HG03571 (cell line): ENCODE data around the gene DOK3.
"Not testable (repeated sequence)": the region's sequence is repeated elsewhere in the genome, so short reads cannot be mapped to it uniquely, and the experiment has no call there.

Source experiments
- ATAC-seq: cut with Tn5 transposase; IDR thresholded peaks from one replicate; pipeline ENCODE4 v1.9.1; 2021; ENCODE audit not compliant: unreplicated experiment

The DOK3 gene

DNA sequence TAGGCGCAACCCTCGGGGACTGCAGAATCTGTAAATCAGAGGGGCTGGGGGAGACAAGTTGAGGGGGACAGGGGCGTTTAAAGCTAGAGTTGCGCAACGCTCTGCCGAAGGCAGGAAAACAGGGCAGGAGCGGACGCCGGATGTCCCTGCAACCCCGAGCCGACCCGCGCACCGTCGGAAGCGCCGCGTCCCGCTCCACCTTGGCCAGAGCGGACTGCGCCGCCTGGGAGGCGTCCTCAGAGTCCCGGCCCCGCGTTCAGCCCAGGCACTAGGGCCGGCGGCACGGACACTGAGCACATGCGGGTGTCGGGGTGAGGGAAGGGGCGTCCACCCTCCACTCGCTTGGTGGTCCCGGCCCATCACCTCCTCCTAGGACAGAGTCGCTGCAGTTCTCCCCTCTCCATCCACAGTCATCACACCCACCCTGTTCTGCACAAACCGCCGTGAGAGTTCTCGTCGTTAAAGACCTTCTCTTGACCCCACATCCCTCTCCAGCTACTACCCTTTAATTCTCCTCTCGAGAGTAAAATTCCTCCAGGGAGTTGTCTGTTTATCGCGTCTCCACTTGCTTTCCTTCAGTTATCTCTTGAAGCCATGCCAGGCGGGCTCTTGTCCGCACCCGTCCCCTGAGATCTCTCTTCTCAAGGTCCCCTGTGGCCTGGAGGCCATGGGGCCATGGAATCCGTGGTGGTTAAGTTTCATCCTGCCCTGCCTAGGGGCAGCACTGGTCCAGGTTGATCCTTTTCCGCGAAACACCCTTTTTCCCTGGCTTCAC, 11.4 kb downstream of the DOK3 start:
- no peak for ATAC-seq

DNA sequence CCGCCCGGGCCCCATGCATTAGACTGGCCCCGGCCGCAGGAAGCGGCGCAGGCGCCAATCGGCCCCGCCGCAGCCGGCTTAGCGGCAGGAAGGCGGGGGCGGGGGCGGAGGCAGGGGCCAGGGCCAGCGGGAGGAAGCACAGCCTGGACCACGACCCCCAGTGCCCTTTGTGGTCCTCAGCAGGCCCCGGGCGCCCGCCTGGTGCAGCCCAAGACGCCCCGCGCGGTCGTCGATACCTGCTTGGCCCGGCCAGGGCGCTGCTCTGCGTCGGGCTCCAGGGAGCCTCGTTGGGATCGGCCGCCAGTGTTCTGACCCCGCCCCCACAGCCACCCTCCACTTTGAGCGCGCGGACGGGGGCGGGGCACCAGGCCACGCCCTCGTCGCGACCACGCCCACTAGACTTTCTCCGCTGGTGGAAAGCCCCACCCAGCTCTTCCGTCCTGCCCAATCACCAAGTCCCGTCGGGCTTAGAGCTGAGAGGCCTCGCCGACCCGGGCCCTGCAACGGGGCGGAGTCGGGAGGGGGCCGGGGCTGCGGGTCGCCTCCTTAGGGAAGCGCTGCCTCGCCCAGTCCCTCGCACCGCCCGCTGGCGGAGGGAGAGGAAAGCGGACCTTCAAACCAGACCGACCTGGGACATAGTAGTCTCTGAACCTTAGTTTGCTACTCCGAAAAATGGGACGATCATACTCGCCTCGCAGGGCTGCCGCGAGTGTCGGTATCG, 12.2 kb downstream of the DOK3 start, which contains the start of gene PDLIM7:
Gene PDLIM7 (minus strand): TSS at position 313 of the 721 bp plus-strand sequence. CDS start 1,092 bp downstream, outside the sequence.
- ATAC-seq = peak; percentile 74

DNA sequence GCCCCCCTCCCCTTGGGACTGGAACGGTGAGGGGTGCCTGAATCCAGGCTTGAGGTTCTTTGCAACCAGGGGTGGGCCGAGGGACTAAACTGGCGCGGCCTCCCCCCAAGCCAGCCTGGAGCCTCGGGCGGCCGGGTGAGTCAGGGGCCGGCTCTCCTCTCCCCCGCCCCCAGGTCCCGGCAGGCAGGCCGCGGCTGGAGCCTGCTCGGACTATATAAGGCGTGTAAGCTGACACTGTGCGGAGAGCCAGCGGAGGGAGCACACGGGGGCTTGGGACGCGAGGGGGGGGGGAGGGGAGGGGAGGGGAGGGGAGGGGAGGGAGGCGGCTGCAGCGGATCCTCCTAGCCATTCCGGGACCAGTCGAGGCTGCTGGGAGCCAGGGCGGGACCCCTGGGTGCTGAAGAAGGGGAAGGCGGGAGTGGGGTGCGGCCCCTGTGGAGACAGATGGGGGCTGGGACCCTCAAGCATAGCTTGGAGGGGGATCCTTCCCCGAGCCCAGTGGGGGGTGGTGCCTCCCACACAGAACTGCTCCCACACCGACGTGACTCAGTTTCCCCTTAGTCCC, 12.8 kb downstream of the DOK3 start:
- no peak for ATAC-seq

DNA sequence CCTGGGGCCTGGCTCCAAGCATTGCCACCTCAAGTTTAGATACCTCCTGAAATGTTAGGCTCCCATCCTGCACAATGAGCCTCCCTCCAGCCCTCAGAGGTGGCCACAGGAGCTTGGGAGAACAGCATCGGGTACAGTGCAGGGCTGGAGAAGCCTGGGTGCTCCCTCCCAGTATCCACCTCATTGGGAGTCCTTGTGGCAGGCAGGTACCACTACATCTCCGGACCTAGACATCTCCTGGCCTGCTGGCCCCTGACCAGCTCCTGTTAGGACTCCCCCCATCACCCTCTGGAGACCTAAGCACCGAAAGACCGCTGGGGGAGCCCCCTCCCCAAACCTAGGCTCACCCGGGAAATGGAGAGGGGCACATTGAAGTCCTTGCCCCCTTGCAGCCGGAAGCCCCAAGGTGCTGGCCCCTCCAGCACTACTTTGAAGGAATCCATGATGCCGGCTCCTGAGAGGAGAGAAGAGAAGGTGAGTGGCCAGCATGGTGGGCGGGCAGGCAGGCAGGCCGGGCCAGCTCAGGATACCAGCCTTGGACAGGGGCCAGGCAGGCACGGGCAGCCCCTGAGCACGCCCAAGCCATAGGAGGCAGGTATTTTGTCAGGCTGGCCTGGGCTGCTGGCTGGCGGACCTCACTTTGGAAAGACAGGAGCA, 13.4 kb downstream of the DOK3 start:
- ATAC-seq = no peak

DNA sequence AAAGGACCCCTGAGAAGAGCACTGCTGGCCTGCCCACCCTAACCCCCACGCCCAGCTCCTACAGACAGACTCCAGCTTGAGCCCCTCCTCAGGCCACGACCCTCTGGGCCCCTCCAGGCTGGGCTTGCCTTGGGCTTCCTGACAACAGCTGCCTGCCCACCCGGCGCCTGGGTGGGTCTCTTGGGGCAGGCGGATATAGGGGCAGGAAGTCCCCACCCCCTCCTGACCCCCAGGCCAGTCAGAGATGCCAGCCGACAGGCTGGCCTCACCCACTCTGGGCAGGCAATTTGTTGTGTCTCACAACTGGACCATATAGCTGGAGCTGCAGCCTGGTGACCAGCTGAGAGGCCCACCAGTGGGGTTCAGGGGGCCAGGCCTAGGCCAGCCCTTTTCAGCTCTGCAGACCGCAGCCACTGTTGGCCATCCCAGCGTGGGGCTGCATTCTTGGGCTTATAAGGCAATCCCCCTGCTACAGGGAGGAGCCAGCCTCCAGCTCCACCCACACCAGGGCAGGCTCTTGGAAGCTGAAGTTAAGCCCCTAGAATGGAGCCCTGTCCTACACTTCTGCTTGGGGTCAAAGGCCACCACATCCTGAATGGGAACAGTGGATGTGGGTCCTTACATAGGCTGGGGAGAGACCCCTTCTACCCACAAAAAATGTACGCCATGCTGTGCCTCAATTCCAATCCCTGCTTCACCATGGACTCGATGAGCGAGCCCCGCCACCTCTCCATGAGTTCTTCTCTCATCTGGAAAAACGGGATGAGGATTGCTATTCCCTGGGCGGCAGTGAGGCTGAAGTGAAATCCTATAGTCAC, 14.2 kb downstream of the DOK3 start:
- ATAC-seq = no peak

DNA sequence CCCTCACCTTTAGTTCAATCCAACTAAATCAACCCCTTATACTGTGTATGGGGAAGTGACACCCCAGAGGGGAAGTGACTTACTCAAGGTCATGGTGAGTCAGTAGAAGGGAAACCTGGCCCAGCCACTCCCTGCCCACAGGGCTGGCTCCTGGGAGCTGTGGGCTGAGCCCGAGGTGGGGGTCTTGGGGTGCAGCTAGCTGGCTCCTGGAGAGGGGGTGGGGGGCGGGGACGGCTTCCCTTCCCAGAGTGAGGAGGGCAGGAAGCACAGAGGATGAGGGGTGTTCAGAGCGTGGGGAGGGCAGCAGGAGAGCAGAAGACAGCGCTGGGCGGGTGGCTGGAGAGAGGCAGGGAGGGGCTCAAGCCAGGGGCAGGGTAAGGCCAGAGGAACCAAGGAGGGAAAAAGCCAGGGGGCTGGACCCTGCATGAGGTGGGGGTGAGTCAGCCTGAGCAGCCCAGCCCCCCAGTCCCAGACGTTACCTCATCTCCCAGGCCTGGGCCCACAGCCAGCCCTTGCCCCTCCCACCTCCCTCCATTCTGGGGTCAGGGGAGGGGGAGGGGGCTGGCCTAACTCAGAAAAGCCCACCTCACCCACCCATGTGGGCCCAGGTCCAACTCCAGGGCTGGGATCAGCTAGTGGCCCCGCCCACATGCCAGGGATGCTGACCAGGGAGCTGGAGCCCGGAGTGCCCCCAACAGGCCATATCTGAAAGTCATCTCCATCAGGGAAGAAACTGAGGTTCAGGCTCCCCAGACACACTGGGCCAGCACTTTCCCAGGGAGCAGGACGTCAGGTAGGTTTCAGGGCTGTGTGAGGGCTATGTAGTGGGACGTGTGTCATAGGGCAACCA, 15.1 kb downstream of the DOK3 start:
- ATAC-seq = no peak

DNA sequence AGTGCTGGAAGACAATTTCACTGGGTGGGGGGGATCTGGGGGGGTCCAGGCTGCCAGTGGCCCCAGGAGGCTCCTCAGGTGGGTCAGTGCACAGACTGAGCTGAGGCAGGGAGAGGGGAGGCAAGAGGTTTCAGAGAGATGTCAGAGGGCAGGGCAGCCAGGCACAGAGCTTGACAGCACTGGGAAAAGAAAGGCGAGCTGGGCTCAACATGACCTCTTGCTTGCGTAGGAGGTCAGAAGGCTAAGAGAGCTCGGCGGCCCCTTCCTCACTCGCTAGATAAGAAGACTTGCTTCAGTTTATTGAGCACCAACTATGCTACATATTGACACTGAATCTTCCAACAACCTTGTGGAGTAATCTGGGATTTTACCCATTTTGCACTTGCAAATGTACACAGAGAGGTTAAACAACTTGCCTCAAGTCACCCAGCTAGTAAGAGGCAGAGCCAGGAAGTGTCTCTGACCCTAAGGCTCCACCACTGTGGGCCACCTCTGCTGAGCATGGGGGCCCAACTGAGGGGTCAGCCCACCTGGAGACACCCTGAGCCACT, 15.8 kb downstream of the DOK3 start:
- no peak for ATAC-seq

DNA sequence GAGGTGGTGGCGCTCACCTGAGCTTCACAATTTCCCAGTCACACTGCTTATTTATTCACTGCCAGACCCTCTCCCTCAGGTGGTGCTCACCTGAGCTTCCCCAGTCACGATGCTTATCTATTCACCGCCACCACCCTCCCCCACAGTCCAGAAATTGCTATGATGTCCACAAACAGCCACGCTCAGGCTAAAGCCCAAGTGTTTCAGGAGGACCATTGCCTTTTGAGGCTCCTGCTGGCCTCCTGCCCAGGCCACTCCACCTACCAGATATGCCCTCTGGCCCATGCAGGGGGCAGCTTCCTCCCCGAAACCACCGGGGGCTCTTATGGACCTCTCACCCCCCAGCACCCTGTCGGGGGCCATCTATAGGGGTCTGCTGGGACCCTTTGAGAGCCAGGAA, 16.8 kb downstream of the DOK3 start:
- no peak for ATAC-seq

DNA sequence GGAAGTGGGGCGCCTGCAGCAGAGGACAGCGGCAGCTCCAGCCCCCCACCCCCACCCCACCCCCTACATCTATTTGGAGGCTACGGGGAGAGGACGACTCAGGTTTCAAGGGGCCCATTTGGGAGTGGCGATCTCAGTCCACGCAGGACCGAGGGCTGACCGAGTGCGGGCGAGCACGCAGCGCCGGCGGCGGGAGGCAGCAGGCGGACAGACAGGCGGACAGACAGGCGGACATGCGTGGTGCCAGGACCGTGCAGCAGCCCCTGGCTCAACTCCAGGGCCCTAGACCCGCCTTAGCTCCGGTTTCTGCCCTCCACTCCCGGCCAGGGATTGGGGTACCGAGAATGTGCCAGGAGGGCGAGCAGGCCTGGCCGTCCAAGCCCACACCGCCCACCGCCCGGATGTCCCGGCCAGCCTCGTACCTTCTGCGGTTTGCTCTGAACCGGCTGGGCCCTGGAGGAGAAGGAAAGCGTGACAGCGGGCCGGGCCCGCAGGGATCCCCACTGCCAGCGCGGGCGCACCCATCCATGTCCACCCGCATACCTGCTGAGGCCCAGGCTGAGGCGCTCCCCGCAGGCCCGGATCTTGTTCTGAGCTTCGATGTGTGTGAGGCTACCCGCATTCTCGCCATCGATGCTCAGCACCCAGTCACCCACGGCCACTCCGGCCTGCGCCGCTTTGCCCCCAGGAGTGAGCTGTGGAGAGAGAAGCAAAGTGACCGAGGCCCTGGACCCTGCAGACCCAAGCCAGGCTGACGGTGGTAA, 17.5 kb downstream of the DOK3 start:
- no peak for ATAC-seq

DNA sequence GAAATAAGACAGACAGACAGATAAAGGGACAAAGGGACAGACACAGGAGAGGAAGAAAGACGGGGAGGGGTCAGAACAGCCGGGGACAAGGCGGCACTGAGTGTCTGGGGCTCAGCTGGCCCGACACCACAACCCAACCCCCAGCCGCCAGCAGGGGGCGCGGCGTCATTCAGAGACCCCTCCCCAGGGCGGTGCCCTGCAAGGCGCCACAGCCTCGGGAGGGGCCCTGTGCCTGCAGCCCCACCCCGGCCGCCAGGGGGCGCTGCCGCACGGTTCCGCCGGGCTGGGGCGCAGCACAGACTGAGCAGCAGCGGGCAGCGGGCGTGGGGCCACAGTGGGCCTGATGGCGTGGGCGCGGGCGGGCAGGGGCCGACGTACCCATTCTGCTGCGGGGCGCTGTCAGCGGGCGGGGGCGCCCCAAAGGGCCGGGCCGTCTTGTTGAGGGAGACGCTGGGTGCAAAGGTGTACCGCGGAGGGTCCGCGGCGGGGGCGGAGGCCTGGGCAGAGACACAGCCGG, 18.1 kb downstream of the DOK3 start:
- ATAC-seq = no peak

DNA sequence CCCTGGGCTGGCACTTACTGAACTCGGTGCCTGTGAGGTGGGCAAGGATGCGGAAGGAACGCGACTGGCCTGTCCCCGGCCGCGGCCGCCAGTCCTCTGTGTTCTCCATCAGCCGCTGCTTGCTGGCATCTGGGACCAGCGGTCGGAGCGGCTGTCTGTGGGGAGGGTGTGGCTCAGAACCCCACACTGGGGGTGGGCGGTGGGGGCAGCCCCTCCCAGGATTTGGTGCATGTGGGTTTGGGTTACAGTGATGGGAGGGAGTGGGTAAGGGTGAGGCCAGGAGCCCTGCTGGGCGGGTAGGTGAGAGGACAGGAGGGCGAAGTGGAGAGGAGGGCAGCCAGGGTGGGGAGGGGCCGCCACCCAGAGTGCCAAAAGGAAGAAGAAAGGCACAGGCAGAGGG, 18.6 kb downstream of the DOK3 start:
- ATAC-seq = no peak

DNA sequence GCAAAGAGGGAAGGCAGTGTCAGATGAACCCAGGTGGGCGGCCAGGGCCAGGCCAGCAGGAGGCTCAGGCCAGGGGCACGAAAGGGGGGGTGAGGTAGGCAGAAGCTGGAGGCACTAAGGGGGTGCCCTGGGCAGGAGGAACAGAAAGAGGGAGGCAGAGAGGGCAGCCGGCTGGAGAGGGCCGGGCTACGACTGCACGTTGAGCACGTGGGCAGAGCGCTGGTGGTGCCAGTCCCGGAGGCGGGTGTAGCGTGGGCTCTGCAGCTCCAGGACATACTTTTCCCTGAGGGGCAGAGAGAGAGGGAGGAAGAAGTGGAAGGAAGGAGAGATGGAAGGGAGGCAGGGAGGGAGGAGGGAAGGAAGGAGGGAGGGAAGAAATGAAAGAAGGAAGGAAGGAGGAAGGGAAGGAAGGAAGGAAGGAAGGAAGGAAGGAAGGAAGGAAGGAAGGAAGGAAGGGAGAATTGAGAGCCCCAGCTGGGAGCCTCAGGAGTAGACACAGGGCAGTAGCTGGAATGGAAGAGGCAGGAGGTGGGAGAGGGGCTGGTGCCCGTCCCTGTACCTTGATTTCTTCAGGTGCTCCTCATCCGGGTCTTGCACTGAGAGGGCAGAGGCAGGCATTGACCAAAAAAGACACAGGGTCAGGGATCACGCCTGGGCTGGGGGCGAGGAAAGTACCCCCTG, 19.2 kb downstream of the DOK3 start:
- ATAC-seq = no peak

DNA sequence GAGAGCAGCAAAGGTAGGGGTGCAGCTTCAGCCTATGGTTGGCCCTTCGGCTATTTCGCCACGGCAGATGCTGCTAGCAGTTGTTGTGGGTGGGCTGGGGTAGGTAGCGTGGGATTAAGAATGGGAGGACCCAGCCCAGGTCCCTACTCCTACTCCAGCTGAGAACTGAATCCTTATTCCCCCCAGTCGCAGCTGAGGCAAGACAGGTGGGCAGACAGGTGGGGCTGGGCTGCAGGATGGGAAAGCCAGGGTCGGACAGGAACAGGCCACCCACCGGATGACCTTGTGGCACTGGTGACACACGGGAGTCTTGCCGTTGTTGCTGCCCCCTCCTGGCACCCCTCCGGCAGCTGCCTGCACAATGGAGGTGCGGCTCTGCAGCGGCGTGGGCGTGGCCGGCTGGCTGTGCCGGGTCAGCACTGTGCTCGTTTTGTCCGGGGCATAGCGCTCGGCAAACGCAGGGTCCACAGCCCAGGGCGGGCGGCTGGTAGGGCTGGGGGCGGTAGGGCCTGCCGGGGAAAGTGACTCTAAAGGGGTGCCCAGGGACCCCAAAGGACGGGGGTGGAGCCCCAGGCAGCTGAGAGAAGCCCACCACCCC, 20.4 kb downstream of the DOK3 start:
- no peak for ATAC-seq

DNA sequence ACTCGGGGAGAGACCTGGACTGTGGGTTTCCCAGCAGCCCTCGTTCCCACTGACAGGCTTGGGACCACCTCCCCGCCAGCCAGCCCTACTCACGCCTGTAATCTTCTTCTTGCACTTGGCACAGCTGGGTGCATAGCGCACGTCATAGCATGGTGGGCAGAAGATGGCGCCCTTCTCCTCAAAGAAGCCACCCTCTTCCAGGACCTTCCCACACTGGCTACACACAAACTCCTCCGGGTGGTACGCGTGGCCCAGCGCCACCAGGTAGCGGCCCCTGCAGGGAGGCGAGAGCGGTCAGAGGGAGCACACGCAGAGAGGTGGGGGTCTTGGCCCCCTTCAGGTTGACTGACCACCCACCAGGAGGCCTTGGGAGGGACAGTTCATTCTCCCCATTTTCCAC, 21.7 kb downstream of the DOK3 start:
- ATAC-seq = no peak

DNA sequence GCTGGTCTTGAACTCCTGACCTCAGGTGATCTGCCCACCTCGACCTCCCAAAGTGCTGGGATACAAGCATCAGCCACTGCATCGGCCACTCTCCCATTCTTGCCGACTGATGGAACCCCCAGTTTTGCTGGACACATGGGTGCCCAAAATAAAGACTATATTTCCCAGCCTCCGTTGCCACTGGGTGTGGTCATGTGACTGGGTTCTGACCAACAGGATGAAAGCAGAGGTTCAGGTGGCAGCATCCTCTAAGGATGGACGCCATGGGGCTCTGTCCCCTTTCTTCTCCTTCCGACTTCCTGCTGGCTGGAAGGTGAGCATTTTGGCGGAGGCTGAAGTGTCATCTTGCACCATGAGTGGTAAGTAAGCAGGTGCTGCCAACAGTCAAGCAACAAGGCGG, 22.5 kb downstream of the DOK3 start:
- ATAC-seq = no peak

DNA sequence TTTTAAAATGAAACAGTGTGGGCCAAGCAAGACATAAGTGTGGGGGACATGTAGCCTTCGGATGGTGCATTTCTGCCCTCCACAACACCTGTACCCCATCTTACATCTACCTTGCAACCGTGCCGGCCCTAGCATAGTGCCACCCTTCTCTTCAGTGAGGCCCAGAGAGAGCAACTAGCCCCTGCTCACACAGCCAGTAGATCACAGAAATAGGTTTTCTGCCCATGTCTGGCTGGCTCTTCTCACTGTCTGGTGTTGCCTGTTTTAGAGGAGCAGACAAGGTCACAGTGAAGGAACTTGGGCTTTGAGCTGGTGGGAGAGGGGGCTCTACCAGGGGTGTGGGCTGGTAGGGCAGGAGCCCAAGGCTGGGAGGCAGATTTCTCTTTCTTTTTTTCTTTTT, 23.4 kb downstream of the DOK3 start:
- no peak for ATAC-seq

DNA sequence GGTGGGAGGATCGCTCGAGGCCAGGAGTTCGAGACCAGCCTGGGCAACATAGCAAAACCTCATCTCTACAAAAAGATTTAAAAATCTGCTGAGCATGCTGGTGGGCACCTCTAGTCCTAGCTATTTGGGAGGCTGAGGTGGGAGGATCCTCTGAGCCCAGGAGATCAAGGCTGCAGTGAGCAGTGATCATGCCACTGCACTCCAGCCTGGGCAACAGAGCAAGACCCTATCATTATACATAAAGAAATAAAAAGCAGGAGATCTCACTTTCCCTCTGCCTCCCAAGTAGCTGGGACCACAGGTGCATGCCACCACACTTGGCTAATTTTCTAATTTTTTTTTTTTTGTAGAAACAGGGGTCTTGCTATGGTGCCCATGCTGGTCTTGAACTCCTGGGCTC, 23.9 kb downstream of the DOK3 start:
- ATAC-seq = not testable (repeated sequence)
